Neural cell (in vitro differentiated cells): Measurements from ENCODE around the gene FRRS1L. TPM values are rescaled to one million over a fixed set of nuclear protein-coding genes. Genes with fewer than 3 reads are reported as not detected.

Experiments
- H2AFZ ChIP-seq: fragments of 200-600, 300-800 bp; sonication (generic), shearing (Covaris generic); 2 replicates; pipeline ENCODE4 v1.6.0; 2014; ENCODE audit warnings: low read depth, mild to moderate bottlenecking, antibody characterized with exemption, low read length, moderate library complexity
- H3F3A ChIP-seq: fragments of 200-600 bp; shearing (Covaris generic); 2 replicates; pipeline ENCODE4 v1.6.1; 2016; ENCODE audit warnings: mild to moderate bottlenecking, moderate library complexity, mixed read lengths, antibody characterized with exemption, low read length; ENCODE audit not compliant: insufficient read depth, poor library complexity, severe bottlenecking
- H3K27ac ChIP-seq: fragments of 200-600, 300-800 bp; sonication (generic), shearing (Covaris generic); 2 replicates; pipeline ENCODE4 v1.5.1; 2014; ENCODE audit warnings: mild to moderate bottlenecking, low read length, moderate library complexity
- H3K27me3 ChIP-seq: fragments of 300-800, 200-600 bp; sonication (generic), shearing (Covaris generic); 2 replicates; pipeline ENCODE4 v1.6.0; 2014; ENCODE audit warnings: mild to moderate bottlenecking, low read depth, low read length, moderate library complexity; ENCODE audit not compliant: insufficient read depth
- H3K36me3 ChIP-seq: fragments of 300-800, 200-600 bp; sonication (generic), shearing (Covaris generic); 2 replicates; pipeline ENCODE4 v1.5.1; 2014; ENCODE audit warnings: mild to moderate bottlenecking, antibody characterized with exemption, low read length, moderate library complexity; ENCODE audit not compliant: insufficient read depth
- H3K4me2 ChIP-seq: fragments of 300-800, 200-600 bp; sonication (generic), shearing (Covaris generic); 2 replicates; pipeline ENCODE4 v1.6.0; 2014; ENCODE audit warnings: mild to moderate bottlenecking, low read length
- H3K4me3 ChIP-seq: fragments of 300-800, 200-600 bp; sonication (generic), shearing (Covaris generic); 2 replicates; pipeline ENCODE4 v1.5.1; 2014; ENCODE audit warnings: mild to moderate bottlenecking, low read length, moderate library complexity
- H3K79me2 ChIP-seq: fragments of 200-600 bp; shearing (Covaris generic); replicated peaks from 2 replicates; pipeline ENCODE4 v1.6.0; 2014; ENCODE audit warnings: mild to moderate bottlenecking, low read length, moderate library complexity; ENCODE audit not compliant: insufficient read depth
- H3K9ac ChIP-seq: fragments of 300-800, 200-600 bp; sonication (generic), shearing (Covaris generic); 2 replicates; pipeline ENCODE4 v1.6.1; 2016; ENCODE audit warnings: mild to moderate bottlenecking, low read length, mixed read lengths
- H3K9me2 ChIP-seq: fragments of 200-600 bp; shearing (Covaris generic); 2 replicates; pipeline ENCODE4 v1.6.1; 2016; ENCODE audit warnings: mild to moderate bottlenecking, low read length, mixed read lengths; ENCODE audit not compliant: insufficient read depth
- H3K9me3 ChIP-seq: fragments of 200-600, 300-800 bp; sonication (generic), shearing (Covaris generic); 2 replicates; pipeline ENCODE4 v1.6.1; 2016; ENCODE audit warnings: mild to moderate bottlenecking, mixed run types, low read length, moderate library complexity, mixed read lengths
- H4K20me1 ChIP-seq: fragments of 200-600 bp; shearing (Covaris generic); 2 replicates; pipeline ENCODE4 v1.6.1; 2016; ENCODE audit warnings: mild to moderate bottlenecking, mixed run types; ENCODE audit not compliant: insufficient read depth
- EP300 ChIP-seq: fragments of 450-650 bp; conservative IDR thresholded peaks from 2 replicates; pipeline ENCODE4 v1.6.1; 2014; ENCODE audit warnings: antibody characterized with exemption, mild to moderate bottlenecking, moderate library complexity; ENCODE audit not compliant: poor library complexity, severe bottlenecking
- EZH2 ChIP-seq: fragments of 200-600, 300-800 bp; shearing (Covaris generic), sonication (generic); IDR thresholded peaks from 2 replicates; pipeline ENCODE4 v1.6.1; 2014; ENCODE audit warnings: antibody characterized with exemption, low read length, borderline replicate concordance, mild to moderate bottlenecking; ENCODE audit not compliant: insufficient read depth, poor library complexity, severe bottlenecking
- MXI1 ChIP-seq: fragments of 450-650 bp; conservative IDR thresholded peaks from 2 replicates; pipeline ENCODE4 v1.6.1; 2014; ENCODE audit warnings: antibody characterized with exemption, mild to moderate bottlenecking; ENCODE audit not compliant: poor library complexity, severe bottlenecking
- POLR2AphosphoS5 ChIP-seq: IDR thresholded peaks from 2 replicates; pipeline ENCODE4 v1.6.1; 2012
- RAD21 ChIP-seq: fragments of 450-650 bp; conservative IDR thresholded peaks from 2 replicates; pipeline ENCODE4 v1.6.1; 2014; ENCODE audit warnings: antibody characterized with exemption, mild to moderate bottlenecking, moderate library complexity
- SMC3 ChIP-seq: fragments of 450-650 bp; conservative IDR thresholded peaks from 2 replicates; pipeline ENCODE4 v1.6.1; 2014; ENCODE audit warnings: antibody characterized with exemption, mild to moderate bottlenecking, moderate library complexity; ENCODE audit not compliant: poor library complexity
- TAF1 ChIP-seq: IDR thresholded peaks from 2 replicates; pipeline ENCODE4 v1.6.1; 2012; ENCODE audit warnings: low read depth
- polyA plus RNA-seq: library from polyadenylated mRNA; depleted of rRNA; stranded (reverse); fragments of >200 nt; gene quantifications from 2 replicates; pipeline ENCODE4 v1.2.3, GENCODE V29; 2014
- TF ChIP-seq, protein P1 (sequence below): fragments of 450-650 bp; IDR thresholded peaks from 2 replicates; pipeline ENCODE4 v1.5.1; 2014; ENCODE audit warnings: antibody characterized with exemption, mild to moderate bottlenecking, moderate library complexity; ENCODE audit not compliant: poor library complexity, severe bottlenecking
- TF ChIP-seq, protein P2 (sequence below): IDR thresholded peaks from 2 replicates; pipeline ENCODE4 v1.6.1; 2012; ENCODE audit warnings: borderline replicate concordance

The FRRS1L gene
- polyA plus RNA-seq, 1 donor from 2014 or later: 20.4 TPM

DNA sequence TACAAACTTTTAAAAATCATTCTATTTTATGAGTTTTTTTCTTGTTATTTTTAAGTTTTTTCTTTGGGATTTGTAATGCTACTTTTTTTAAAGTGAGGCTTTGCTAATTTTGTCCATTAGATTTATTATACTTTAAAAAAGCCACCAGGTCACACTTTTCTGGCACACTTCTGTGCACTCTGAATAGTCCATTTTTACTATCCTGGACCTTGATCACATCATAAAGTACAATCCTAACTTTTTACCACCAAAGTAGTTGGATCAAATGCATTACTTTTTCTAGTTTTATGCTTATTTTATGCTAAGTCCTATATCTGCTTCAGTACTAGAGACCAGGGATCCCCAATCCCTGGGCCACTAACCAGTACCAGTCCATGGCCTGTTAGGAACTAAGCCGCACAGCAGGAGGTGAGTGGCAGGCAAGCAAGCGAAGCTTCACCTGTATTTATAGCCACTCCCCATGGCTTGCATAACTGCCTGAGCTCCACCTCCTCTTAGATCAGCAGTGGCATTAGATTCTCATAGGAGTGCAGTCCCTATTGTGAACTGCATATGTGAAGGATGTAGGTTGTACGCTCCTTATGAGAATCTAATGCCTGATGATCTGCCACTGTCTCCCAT is 16.0 kb downstream of the FRRS1L start:
- Histone ChIP-seq H3F3A (no peaks in the 10 kb centered on the region), H3K79me2 (no peaks in the 10 kb centered on the region), H3K36me3 (no peaks in the 10 kb centered on the region), H3K4me2 (no peak overlapping the region), H3K9me2 (no peaks in the 10 kb centered on the region), H4K20me1 (no peaks in the 10 kb centered on the region), H3K9ac (no peak overlapping the region), H3K27me3 (no peaks in the 10 kb centered on the region), H3K9me3 (peaks cover 4% of the 10 kb centered on the region), H3K27ac (no peak overlapping the region), H3K4me3 (no peak overlapping the region), H2AFZ (no peak overlapping the region)
- no peak for TF ChIP-seq MXI1
- TF ChIP-seq TAF1: no peak
- TF ChIP-seq RAD21: no peak
- TF ChIP-seq, protein P1, sequence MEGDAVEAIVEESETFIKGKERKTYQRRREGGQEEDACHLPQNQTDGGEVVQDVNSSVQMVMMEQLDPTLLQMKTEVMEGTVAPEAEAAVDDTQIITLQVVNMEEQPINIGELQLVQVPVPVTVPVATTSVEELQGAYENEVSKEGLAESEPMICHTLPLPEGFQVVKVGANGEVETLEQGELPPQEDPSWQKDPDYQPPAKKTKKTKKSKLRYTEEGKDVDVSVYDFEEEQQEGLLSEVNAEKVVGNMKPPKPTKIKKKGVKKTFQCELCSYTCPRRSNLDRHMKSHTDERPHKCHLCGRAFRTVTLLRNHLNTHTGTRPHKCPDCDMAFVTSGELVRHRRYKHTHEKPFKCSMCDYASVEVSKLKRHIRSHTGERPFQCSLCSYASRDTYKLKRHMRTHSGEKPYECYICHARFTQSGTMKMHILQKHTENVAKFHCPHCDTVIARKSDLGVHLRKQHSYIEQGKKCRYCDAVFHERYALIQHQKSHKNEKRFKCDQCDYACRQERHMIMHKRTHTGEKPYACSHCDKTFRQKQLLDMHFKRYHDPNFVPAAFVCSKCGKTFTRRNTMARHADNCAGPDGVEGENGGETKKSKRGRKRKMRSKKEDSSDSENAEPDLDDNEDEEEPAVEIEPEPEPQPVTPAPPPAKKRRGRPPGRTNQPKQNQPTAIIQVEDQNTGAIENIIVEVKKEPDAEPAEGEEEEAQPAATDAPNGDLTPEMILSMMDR: no peak
- TF ChIP-seq POLR2AphosphoS5: no peak
- TF ChIP-seq EP300: no peak
- no peak for TF ChIP-seq EZH2
- TF ChIP-seq, protein P2, sequence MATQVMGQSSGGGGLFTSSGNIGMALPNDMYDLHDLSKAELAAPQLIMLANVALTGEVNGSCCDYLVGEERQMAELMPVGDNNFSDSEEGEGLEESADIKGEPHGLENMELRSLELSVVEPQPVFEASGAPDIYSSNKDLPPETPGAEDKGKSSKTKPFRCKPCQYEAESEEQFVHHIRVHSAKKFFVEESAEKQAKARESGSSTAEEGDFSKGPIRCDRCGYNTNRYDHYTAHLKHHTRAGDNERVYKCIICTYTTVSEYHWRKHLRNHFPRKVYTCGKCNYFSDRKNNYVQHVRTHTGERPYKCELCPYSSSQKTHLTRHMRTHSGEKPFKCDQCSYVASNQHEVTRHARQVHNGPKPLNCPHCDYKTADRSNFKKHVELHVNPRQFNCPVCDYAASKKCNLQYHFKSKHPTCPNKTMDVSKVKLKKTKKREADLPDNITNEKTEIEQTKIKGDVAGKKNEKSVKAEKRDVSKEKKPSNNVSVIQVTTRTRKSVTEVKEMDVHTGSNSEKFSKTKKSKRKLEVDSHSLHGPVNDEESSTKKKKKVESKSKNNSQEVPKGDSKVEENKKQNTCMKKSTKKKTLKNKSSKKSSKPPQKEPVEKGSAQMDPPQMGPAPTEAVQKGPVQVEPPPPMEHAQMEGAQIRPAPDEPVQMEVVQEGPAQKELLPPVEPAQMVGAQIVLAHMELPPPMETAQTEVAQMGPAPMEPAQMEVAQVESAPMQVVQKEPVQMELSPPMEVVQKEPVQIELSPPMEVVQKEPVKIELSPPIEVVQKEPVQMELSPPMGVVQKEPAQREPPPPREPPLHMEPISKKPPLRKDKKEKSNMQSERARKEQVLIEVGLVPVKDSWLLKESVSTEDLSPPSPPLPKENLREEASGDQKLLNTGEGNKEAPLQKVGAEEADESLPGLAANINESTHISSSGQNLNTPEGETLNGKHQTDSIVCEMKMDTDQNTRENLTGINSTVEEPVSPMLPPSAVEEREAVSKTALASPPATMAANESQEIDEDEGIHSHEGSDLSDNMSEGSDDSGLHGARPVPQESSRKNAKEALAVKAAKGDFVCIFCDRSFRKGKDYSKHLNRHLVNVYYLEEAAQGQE: no peak
- TF ChIP-seq SMC3: no peak

DNA sequence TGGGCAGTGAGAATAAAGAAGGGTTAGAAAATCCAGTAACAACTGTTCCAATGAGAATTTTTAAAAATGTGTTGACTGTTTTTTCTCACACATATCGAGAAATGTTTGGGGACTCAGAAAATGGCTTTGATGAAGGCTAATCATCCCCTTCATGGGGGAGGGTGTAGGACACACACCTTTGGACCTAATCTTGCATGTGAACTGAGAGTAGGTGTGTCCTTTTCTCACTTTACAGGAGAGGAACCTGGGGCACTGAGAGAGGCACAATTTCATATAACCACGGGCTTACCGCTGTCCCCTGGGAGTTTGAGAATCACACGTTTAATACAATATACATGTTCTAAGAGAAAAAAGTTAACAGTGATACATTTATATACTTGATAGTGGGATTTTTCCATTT is 17.3 kb downstream of the FRRS1L start:
- H3K27ac ChIP-seq: no peak overlapping the region
- H2AFZ ChIP-seq: no peak overlapping the region
- TF ChIP-seq, protein P2: no peak
- TF ChIP-seq MXI1 (no peak), POLR2AphosphoS5 (no peak), EZH2 (no peak), RAD21 (no peak), EP300 (no peak), TAF1 (no peak), SMC3 (no peak)
- TF ChIP-seq, protein P1: no peak
- H4K20me1 ChIP-seq: no peaks in the 10 kb centered on the region
- peaks cover 4% of the 10 kb centered on the region for H3K9me3 ChIP-seq
- H3K9ac ChIP-seq: no peak overlapping the region
- H3F3A ChIP-seq: no peaks in the 10 kb centered on the region
- no peak overlapping the region for H3K4me2 ChIP-seq
- no peak overlapping the region for H3K4me3 ChIP-seq
- H3K36me3 ChIP-seq: no peaks in the 10 kb centered on the region
- no peaks in the 10 kb centered on the region for H3K9me2 ChIP-seq
- H3K79me2 ChIP-seq: no peaks in the 10 kb centered on the region
- no peaks in the 10 kb centered on the region for H3K27me3 ChIP-seq
